ENCODE results near the gene GALNT10.

Gene GALNT10

DNA sequence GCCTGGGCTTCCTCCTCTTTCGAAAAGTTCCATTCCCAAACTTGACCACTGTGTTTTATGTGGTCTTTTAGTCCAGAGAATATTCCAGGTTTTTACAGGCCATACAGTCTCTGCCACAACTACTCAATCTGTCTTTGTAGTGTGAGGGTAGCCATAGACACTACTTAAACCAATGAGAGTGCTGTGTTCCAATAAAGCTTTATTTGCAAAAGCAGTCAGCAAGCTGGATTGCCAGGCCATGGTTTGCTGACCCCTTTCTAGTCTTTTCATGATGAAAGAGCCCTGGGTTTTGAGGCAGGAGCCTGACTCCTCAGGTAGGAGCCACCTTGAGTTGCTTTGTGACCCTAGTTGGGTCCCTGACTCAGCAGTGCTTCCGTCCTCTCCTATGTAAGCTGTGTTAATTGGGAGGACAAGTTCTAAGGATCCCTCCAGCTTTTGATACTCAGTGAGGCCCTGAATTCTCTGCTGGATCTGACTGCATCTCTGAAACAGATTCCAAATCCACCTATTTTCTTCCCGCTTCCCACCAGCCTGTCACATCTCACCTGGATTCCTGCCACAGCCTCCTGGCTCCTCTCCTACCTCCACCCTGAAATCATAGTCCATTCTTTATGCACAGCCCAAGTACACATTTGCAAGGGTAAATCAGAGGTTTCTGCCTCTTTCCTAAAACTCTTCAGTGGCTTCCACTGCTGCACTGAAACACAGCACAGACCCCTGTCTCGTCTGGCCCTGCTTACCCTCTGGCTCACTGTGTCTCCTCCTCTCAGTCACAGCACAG lies 13.5 kb downstream of the GALNT10 start:
- DNase-seq, result no peak

DNA sequence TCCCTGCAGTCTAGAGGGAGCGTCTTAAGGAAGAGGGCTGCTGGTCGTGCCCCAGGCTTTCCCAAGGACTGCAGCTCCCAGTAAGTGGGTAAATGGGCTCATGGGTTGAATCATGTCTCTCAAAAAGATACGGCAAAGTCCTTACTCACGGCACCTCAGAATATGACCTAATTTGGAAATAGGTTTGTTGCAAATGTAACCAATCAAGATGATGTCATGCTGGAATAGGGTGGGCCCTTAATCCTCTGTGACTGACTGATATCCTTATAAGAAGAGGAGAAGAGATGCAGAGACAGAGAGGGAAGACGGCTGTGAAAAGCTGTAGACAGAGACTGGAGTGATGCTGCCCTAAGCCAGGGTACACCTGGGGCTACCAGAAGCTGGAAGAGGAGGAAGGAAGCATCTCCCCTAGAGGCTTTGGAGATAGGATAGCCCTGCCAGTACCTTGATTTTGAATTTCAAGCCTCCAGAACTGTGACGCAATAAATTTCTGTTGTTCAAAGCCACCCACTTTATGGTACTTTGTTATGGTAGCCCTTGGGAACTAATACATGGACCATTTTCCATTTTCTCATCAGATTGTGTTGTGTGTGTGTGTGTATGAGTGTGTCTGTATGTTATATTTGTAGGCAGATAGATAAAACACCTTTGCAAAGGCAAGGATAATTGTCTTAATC lies 15.0 kb downstream of the GALNT10 start:
- no peak for DNase-seq

DNA sequence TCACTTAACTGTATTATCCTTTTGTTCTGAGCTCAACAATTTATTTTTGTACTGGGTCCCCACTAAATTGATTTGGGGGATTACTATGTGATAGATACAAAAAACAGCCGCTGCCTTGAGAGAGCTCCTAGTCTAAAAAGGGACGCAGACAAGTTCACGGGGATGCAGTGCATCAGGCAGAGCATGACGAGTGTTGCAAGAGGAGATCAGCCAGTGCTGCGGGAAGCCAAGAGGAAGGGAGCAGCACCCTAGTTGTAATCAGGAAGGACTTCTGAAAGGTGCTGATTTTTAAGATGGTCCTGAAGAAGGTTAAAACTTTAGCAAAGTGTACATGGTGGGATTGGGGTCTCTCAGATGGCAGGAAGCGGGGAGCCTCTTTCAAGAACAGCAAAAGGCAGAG lies 15.8 kb downstream of the GALNT10 start:
- no peak for DNase-seq

DNA sequence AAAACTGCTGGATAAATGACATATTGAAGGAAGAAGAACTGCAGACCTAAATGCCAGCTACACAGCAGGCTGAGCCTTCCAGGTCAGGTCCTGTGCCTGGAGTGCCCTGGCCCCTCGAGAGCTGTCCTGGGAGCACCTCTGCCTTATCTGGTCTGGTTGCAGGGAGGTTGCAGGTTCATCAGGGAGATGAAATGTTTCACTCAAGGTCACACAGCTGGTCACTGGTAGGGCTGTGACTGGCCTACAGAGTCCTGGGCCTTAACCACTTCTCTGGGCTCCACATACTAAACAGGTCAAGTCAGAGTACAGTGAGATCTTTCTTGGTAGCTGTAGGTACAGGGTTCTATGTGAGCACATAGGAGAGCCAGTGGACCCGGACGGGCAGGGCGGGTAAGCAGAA lies 16.7 kb downstream of the GALNT10 start:
- no peak for DNase-seq

DNA sequence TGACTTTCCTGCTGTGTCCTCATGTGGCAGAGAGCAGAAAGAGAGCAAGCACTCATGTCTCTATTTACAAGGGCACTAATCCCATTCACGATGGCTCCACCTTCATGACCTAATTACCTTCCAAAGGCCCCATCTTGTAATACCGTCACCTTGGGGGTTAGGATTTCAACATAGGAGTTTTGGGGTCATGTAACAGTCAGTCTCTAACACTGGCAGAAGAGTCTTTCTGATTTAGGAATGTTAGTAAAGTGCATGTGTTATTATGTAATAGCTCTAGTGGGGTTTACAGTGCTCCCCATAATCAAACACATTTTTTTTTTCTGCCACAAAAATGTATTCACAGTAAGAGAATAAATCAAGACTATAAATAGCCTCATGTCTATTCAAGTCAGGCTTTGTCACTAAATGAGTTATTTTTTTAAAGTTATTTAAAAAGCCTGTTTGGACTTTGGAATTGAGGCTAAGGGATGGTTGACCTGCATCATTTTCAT lies 19.1 kb downstream of the GALNT10 start:
- DNase-seq, result no peak

DNA sequence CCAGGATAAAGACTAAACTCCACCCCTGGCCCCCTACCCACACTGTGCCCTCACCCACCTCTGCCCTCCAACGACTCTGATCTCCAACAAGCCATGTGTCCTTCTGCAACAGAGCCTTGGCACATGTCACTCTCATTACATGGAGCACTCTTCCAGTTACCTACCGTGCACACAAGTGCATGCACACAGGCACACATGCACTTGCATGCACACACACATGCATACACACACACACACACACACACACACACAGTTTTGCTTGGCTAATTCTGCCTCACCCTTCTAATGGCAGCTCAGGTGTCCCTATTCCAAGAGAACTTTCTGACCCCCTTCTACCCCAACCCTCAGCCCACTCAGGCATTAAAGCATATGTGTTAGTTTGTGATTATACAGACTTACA lies 19.6 kb downstream of the GALNT10 start:
- no peak for DNase-seq

DNA sequence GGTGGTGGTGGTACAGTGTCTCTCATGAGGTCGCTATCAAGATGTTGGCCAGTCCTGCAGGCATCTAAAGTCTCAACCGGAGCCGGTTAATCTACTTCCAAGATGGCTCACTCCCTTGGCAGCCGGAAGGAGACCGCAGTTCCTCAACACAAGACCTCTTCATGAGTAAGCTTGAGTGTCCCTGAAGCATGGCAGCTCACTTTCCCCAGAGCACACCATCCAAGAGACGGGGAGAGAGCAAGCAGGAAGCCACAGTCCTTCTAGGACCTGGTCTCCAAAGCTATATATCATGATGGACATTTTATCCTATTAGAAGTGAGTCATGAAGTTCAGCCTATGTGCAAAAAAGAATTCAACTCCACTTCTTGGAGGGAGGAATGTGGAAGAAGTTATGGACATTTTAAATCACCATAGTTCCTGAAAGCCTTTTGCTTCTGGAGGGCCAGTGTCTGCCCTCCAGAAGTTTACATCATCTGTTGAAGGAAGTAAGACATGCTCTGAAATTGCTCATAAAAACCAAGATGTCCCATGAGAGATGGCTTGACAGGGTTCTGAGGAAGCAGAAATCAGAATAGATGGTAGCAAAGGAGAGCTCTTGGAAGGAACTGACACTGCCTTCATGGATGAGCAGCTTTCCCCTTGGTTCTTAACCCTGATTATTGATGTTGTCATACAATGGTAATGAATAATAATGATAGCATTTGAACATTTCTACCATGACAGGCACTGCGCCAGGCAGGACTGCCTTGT lies 21.3 kb downstream of the GALNT10 start:
- no peak for DNase-seq

DNA sequence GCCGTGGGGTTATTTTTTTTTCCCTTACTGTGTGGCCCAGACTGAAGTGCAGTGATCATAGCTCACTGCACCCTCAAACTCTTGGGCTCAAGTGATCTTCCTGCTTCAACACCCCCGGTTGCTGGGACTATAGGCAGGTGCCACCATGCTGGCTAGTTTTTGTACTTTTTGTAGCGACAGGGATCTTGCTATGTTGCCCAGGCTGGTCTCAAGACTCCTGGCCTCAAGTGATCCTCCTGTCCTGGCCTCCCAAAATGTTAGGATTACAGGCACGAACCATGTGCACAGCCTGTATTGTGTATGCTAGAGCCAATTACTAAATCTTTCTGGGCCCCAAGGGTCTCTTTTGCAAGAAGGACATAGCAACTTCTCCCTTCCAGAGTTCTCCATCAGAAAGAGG lies 23.1 kb downstream of the GALNT10 start:
- DNase-seq, result no peak

DNA sequence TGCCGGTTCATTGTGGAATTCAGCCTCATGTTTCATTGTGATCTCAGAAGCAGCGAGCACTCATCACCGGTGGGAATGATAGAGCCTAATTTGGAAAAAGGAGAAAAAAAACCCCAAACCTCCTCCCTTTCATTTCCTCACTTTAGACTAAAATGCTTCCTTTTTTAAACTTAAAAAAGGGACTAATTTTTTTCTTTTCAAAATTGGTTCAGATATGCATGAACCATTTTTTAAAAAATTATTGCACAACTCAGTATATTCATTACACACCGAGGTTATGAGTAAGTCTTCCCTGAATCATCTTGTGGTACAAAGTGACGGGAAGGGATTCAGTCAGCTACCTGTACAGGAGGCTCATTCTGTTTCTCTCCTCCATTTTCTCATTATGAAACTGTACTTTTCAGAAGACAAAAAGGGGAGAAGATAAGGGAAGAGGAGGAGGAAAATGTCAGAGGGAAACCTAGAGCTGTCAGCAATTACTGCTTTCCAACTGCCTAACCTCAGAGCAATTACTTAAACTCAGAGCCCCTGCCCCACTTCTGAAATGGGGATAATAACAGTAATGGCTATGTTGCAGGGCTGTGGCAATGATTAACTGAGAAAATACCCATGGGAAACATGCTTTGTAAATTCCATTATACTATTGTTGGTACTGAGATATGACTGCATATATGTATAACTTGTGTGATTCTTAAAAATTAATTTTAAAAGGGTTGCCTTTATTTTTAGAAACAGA lies 24.0 kb downstream of the GALNT10 start:
- no peak for DNase-seq

DNA sequence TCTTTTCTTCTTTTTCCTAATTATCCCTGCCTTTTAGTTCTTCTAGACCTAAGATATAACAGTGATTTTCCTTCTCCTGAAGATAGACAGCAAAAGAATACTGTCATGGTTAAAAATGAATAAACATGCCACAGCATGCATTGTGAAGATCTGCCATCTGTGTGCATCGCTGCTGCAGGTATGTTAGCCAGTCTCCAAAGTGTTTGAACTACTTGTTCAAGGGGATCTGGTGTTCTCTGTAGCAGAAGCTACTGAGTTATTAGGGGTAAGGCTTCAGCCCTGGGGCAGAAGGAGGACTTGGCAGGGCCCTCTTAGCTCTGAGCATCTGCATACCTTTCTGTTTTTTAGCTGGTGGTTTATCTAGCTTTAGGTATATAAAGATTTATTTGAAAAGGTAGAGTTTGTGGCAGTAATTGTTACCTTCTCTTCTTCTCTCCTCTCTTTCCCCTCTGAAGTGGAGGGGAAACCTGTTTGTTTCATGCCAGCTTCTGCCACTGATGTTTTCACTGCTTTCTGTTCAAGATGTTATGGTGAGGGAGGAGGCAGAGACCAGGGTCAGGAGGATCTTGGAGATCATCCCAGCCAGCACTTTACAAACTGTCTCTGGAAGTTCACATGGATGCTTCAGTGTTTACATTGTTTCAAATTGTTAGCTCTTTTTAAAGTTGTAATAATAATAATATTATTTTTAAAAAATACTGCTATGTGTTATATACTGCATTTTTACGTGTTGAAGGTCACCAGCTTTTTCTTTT lies 25.2 kb downstream of the GALNT10 start:
- DNase-seq, result no peak

DNA sequence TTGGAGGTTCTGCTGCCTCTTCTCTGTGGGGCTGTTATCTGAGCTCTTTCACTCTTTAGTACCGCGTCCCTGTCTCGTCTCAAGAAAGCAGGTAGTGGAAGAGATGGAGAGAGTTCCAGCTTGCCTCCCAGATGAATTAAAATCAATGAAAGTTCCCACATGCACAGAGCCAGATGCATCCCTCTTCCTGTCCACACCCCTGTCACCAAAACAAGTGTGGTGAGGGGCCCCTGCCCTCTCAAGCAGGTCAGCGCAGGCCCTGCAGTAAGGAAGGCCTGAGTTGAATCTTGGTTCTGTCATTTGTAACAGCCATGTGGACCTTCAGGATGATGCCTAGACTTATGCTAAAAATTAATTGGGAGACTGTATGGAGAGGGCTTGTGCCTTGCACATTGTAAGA lies 26.9 kb downstream of the GALNT10 start:
- DNase-seq, result no peak

DNA sequence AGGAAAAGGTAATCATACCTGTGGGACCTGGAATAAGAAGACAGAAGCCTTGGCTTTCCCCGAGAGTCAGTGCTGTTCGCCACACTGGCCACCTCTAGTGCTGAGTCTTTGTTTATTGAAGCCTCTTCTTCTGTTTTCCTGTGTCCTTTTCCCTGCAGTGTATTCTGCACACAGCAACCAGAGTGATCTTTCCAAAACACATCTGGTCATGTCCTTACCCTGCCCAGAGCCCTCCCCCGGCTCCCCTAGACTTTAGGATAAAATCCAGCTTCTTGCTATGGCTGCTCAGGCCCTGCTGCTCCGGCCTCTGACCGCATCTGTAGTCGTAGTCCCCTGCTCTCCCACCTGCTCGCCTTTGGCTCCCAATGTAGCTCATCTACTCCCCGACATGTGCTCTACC lies 28.3 kb downstream of the GALNT10 start:
- DNase-seq, result no peak

DNA sequence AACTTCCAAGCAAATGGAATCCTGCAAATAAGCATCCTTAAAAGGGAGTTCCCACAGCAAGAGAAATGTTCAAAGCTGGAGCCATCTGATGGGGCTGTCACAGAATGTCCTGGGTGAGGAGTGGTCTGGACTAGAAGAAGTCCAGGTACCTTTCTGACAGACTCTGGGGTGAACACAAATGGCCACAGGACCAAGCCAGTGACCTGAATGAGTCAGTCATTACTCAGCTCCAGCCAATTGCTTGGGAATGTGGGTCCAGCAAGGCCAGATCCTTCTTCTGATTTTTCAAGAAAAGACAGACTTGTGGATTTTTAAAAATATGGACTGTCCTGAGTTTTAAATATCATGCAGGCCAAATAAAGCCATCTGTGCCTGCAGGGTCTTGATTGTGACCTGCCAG lies 30.1 kb downstream of the GALNT10 start:
- no peak for DNase-seq

DNA sequence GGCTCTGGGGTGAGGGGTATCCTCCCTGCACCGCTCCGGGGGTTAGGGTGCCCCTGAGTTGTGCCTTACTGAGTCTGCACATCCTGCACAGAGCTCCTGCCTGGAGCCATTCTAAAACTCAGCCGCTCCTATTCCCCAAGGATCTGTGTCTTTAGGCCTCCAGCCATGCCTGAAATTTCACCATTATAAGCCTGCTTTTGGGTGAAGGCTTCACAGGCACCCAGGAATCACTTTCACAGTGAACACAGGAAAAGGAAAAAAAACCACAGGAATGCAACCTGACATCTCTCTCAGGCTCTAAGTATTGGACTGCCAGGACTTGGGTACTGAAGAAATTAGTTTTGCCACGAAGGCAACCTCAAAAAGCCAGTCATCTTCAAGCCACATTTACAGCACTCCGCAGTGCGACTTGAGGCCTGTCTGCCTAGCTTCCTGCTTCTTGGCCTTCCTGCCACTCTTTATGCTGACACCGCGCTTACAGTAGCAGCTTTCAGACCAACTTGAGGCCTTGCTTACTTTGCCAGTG lies 30.9 kb downstream of the GALNT10 start:
- peak; percentile 74 for DNase-seq

DNA sequence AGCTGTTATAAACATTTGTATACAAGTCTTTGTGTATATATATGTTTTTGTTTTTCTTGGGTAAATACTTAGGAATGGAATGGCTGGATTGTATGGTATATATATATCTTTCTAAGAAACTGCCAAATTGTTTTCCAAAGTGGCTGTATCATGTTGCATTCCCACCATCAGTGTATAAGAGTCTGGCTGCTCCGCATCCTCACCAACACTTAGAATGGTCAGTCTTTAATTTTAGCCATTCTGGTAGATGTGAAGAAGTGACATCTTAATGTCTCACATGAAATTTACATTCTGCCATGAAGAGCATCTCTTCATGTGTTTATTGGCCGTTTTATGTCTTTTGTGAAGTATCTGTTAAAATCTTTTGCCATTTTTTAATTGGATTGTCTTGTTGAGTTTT lies 31.9 kb downstream of the GALNT10 start:
- DNase-seq, result no peak

DNA sequence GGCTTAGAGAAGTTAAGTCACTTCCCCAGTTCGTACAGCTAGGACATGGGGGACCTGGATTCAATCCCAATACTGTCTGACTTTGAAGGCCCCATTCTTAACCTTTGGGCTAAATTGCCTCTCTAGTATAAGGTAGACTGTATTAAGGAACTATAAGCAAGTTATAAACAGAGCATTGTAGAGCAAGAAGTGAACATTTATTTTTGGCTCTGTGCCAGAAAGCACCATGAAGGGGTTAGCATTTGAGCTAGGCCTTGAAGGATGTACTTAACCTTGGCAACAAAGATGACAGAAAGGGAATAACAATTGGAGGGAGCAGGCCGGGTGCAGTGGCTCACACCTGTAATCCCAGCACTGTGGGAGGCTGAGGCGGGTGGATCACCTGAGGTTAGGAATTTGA lies 32.8 kb downstream of the GALNT10 start:
- no peak for DNase-seq

DNA sequence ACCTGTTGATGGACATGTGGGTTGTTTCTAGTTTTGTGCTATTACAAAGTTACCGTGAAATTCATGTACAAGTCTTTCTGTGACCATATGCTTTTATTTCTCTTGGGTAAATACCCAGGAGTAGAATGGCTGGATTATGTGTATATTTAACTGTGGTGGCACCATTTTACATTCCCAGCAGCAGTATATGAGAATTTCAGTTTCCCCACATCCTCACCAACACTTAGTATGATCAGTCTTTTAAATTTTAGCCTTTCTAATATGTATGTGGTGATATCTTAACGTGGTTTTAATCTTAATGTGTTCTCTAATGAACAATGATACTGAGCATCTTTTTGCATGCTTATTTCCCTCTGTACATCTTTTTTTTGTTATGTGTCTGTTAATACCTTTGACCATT lies 36.6 kb downstream of the GALNT10 start:
- no peak for DNase-seq

DNA sequence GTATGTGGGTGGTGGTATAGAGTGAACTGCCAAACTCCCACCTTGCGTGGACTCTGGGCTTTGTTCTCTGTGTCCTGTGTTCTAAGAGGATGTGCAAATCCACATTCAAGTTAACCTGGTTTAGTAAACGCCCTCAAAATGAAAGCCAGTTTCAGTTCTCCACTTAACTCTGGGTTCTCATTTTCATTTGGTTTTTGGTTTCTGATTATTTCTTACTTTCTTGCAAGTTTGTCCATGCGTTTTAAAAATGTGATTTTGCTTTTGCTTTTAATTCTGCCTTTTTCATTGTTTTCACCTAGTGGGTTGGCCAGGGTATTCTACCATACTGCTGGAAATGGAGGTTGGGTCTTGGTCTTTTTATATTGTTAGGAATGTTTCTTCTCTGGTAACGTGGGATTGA lies 38.2 kb downstream of the GALNT10 start:
- no peak for DNase-seq

DNA sequence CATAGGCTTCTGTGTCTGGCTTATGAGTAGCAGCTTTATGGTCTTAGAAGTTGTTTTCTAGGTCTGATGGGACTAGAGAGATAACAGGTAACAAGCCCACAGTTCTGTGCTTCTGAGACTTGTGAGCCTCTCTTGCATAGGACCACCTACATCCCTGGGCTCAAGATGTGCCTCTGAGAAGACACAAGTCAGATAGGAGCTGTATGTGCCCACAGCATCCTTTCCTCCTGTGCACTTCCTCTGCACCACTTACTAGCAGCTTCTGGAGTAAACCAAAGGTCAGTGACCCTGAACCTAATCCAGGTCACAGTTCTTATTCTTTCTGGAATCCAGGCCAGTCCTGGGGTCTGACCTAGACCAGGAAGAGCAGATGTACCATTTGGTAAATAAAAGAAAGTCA lies 40.0 kb downstream of the GALNT10 start:
- no peak for DNase-seq

DNA sequence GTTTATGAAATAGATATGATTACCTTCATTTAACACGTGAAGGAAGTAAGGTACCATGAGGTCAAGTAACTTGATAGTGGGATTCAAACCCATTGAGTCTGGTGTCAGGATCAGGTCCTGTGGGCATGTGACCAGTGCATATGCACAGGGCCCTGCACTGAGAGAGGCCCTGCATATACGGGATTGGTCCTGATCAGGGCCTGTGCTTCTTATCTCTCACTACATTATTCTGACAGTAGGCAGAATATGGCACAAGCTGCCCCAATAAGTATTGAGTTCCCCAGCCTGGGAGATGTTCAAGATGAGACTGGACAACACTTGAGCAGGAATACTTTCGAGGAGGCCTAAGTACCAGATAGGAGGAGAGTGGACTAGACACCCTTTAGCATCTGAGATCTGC lies 44.0 kb downstream of the GALNT10 start:
- no peak for DNase-seq

DNA sequence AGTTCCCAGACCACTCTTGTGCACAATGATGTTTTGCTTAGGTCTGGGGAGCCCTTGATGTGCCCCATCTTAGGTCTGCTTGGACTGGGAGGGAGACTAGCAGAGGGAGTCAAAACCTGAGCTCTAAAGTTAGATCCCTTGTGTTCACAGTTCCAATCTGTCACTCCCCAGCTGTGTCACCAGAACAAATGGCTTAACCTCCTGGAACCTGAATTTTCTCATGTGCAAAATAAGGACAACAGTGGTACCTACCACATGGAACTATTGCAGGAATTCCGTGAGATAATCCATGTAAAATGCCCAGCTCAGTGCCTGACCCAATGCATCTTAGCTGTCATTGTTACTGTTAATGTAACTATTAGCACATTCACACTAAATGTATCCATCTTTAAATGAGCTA lies 45.5 kb downstream of the GALNT10 start:
- DNase-seq, result no peak
